GM23248 (cell line): ENCODE results near the gene HCN2. TPM values are rescaled to one million over a fixed set of nuclear protein-coding genes. Genes with fewer than 3 reads are reported as not detected.
A peak's percentile ranks its signal among the peaks of the same experiment; 100 is the strongest.

Experiments
- DNase-seq: peaks from one replicate; pipeline ENCODE4 v3.0.0-alpha.2; 2015
- H2AFZ ChIP-seq: fragments of 200-600 bp; sonication (generic); 2 replicates; pipeline ENCODE4 v1.6.1; 2016; ENCODE audit warnings: antibody characterized with exemption
- H3F3A ChIP-seq: fragments of 200-600 bp; sonication (generic); 2 replicates; pipeline ENCODE4 v1.6.1; 2016; ENCODE audit warnings: mild to moderate bottlenecking, antibody characterized with exemption, mixed run types; ENCODE audit not compliant: insufficient read depth
- H3K27ac ChIP-seq: fragments of 200-600 bp; sonication (generic); 2 replicates; pipeline ENCODE4 v1.5.1; 2016; ENCODE audit warnings: mild to moderate bottlenecking
- H3K27me3 ChIP-seq: fragments of 200-600 bp; sonication (generic); replicated peaks from 2 replicates; pipeline ENCODE4 v1.6.1; 2016; ENCODE audit warnings: mild to moderate bottlenecking; ENCODE audit not compliant: insufficient read depth
- H3K36me3 ChIP-seq: fragments of 200-600 bp; sonication (generic); 2 replicates; pipeline ENCODE4 v1.6.1; 2016; ENCODE audit warnings: low read depth, mild to moderate bottlenecking
- H3K4me1 ChIP-seq: fragments of 200-600 bp; sonication (generic); 2 replicates; pipeline ENCODE4 v1.6.1; 2016; ENCODE audit warnings: mild to moderate bottlenecking; ENCODE audit not compliant: insufficient read depth
- H3K4me2 ChIP-seq: fragments of 200-600 bp; sonication (generic); one replicate; pipeline ENCODE4 v1.6.1; 2016; ENCODE audit warnings: mild to moderate bottlenecking; ENCODE audit not compliant: unreplicated experiment
- H3K4me3 ChIP-seq: fragments of 200-600 bp; sonication (generic); 2 replicates; pipeline ENCODE4 v1.5.1; 2016; ENCODE audit warnings: mild to moderate bottlenecking
- H3K79me2 ChIP-seq: fragments of 200-600 bp; sonication (generic); 2 replicates; pipeline ENCODE4 v1.6.1; 2016; ENCODE audit warnings: mild to moderate bottlenecking; ENCODE audit not compliant: insufficient read depth
- H3K9ac ChIP-seq: fragments of 200-600 bp; sonication (generic); 2 replicates; pipeline ENCODE4 v1.6.1; 2016; ENCODE audit warnings: mild to moderate bottlenecking
- H3K9me2 ChIP-seq: fragments of 200-600 bp; sonication (generic); 2 replicates; pipeline ENCODE4 v1.6.1; 2016; ENCODE audit warnings: mixed run types, mild to moderate bottlenecking, moderate library complexity; ENCODE audit not compliant: insufficient read depth
- H3K9me3 ChIP-seq: fragments of 200-600 bp; sonication (generic); one replicate; pipeline ENCODE4 v1.6.1; 2017; ENCODE audit warnings: low read depth
- H4K20me1 ChIP-seq: fragments of 200-600 bp; sonication (generic); 2 replicates; pipeline ENCODE4 v1.6.0; 2016; ENCODE audit not compliant: insufficient read depth
- EZH2 ChIP-seq: fragments of 200-600 bp; sonication (generic); IDR thresholded peaks from 2 replicates; pipeline ENCODE4 v1.6.1; 2018; ENCODE audit warnings: antibody characterized with exemption, mild to moderate bottlenecking; ENCODE audit not compliant: insufficient read depth, poor library complexity, severe bottlenecking
- EZH2phosphoT487 ChIP-seq: fragments of 200-600 bp; sonication (generic); IDR thresholded peaks from 2 replicates; pipeline ENCODE4 v1.6.1; 2018; ENCODE audit warnings: antibody characterized with exemption, moderate library complexity, mild to moderate bottlenecking, low read depth; ENCODE audit not compliant: insufficient read depth
- WGBS, 2 experiments: methylation state at CpG; one replicate each; pipeline ENCODE4 v1.1.6; 2015 to 2017; ENCODE audit warnings: low lambda C conversion rate in 2 of 2, low coverage in 1 of 2; ENCODE audit errors: missing lambda C conversion rate in 2 of 2; 5-methylcytosine and 5-hydroxymethylcytosine counted together
- in situ Hi-C: fragments of 300-500 bp; cut with MboI; formaldehyde crosslinking; loops from 2 replicates; pipeline ENCODE4 v1.15.0; 2020
- polyA plus RNA-seq: library from polyadenylated mRNA; unstranded; fragments of >200 nt; fragmentation: Nextera tagmentation; extraction: Ambion mirVana; gene quantifications from 2 replicates; pipeline ENCODE4 v1.2.1, GENCODE V29; 2016
- total RNA-seq: library from RNA; depleted of rRNA; stranded (reverse); fragments of >200 nt; shearing (Covaris generic); gene quantifications from 2 replicates; pipeline ENCODE4 v1.2.3, GENCODE V29; 2014

The HCN2 gene
- total and polyA plus RNA-seq, 2 experiments from 2014 or later, result 0.14 to 3.1 TPM

DNA sequence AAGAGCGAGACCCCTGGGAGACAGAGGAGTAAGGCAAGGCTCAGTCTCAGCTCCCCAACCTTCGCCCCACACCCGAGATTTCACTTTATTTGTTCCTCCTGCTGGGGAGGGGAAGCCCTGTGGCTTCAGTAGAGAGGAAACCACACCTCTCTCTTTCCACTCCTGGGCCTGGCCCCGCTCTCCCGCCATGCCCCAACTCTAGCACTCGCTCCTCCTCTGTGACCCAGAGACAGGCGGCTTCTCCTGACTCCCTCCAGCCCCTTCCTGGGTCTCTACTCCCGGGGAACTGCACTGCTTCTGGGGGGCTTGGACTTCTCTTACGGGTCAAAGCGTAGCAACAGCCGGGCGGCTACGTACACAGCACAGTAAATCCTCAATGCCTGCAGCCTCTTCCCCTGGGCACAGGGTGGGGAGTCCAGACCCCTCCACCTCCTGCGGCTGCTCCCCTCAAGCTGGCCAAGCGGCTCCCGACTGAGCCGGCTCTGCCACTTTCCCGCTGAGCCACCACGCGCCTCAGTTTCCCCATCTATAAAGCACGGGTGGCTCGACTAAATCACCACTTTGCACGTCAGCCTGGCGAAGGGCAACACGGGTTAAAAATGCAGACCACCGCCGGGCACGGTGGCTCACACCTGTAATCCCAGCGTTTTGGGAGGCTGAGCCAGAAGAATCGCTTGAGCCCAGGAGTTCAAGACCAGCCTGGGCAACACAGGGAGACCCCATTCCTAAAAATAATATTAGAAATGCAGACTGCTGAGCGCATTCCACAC lies 71.9 kb downstream of the HCN2 start:
- peak overlapping the region; percentile 90 for H3K4me3 ChIP-seq
- peak overlapping the region; percentile 91 for H3K27ac ChIP-seq
- 7 to 9% methylated on average over 31 of the region's 31 CpGs for WGBS, 2 experiments
- H3F3A ChIP-seq, result peaks cover 10% of the 10 kb centered on the region; the same call in 1 of the 2 replicates
- peak overlapping the region; percentile 99 for H3K4me2 ChIP-seq
- H3K9ac ChIP-seq, result peak overlapping the region; percentile 96
- H3K27me3 ChIP-seq, result no peaks in the 10 kb centered on the region
- TF ChIP-seq EZH2 (no peak), EZH2phosphoT487 (no peak)
- H3K79me2 ChIP-seq, result peaks cover 61% of the 10 kb centered on the region
- peak; percentile 68 for DNase-seq
- H3K4me1 ChIP-seq, result peaks cover 25% of the 10 kb centered on the region
- no peak overlapping the region for H2AFZ ChIP-seq
- H3K9me3 ChIP-seq, result no peaks in the 10 kb centered on the region
- in situ Hi-C loops, result no loop called here
- H3K36me3 ChIP-seq, result no peaks in the 10 kb centered on the region
- no peaks in the 10 kb centered on the region for H4K20me1 ChIP-seq
- no peaks in the 10 kb centered on the region for H3K9me2 ChIP-seq

DNA sequence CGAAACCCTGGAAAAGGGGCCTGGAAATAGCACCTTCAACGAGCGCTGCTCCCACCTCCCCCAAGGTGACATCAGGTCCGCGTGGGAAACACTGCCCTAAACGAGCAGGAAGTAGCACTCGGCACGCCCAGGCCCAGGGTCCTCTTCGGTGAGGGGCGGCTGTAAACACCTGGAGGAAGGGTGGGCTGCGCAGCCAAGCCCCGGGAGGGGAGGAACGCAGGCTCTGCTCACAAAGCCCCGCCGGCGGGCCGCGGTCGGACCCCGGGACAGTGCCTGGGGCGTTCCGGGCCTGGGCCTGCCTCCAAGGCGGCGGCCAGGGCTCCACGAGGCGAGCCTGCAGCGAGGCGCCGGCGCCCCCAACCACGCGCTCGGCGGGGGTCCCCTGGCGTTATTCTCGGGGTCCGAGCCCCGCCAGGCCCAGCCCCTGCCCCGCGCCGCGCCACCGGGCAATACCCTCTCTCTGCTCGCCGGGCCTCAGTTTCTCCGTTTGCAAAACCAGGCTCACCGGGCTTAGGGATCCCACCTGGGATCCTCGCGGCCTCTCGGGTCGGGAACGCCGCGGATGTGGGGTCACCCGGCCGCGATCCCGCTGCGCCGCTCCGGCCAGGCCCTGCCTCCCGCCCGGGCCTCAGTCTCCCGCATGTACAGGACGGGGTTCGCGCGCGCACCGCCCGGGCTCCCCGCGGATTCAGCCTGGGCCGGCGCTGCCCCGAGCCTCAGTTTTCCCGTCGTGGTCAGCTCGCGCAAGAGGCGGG lies 72.7 kb downstream of the HCN2 start:
- TF ChIP-seq EZH2phosphoT487 (no peak), EZH2 (no peak)
- H3K9ac ChIP-seq, result peak overlapping the region; percentile 96
- no peaks in the 10 kb centered on the region for H3K9me3 ChIP-seq
- H3K27me3 ChIP-seq, result no peaks in the 10 kb centered on the region
- peak overlapping the region; percentile 99 for H3K4me2 ChIP-seq
- H3K27ac ChIP-seq, result peak overlapping the region; percentile 91
- peaks cover 54% of the 10 kb centered on the region for H3K79me2 ChIP-seq
- no peaks in the 10 kb centered on the region for H4K20me1 ChIP-seq
- peak overlapping the region; percentile 90 for H3K4me3 ChIP-seq
- no peaks in the 10 kb centered on the region for H3K9me2 ChIP-seq
- H2AFZ ChIP-seq, result peak overlapping the region; percentile 43; the same call in 1 of the 2 replicates
- WGBS, 2 experiments, result 1% methylated on average over 31 to 54 of the region's 81 CpGs
- H3K4me1 ChIP-seq, result peaks cover 25% of the 10 kb centered on the region
- DNase-seq, result peak; percentile 76
- H3F3A ChIP-seq, result peaks cover 10% of the 10 kb centered on the region; the same call in 1 of the 2 replicates
- in situ Hi-C loops, result no loop called here
- no peaks in the 10 kb centered on the region for H3K36me3 ChIP-seq

DNA sequence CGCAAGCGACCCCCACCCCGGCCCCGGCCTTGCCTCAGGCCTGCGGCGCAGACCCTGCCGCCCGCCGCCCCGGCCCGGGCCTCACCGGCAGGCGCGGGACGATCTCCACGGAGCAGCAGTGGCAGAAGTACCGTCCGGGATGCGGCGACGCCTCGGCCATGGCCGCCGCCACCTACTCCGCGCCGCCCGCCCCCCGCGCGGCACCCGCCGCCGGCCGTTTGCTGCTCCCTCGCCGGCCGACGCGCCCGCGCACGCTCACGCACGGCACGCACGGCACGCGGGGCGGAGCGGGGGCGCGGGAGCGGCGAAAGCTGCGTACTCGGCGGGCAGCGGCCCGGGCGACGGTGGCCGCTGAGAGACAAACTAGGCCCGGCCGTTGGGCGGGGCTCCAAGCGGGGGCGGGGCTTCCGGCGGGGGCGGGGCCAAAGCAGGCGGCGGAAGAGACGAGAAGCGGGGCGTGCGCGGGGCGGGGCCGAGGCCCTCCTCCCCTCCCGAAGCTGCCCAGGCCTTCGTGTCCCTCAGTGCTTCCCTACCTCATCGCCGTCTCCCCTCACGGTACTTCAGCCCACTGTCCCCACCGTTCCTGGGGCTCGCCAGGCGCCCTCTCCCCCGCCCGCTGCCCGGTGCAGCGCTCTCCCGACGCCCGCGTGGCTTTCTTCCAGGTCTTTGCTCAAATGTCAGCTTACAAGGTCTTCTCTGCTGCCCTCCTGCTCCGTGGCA lies 73.4 kb downstream of the HCN2 start, which contains the start of gene RNF126:
Gene RNF126, minus strand, starts transcription at position 253 of the 720 bp plus-strand sequence. Its CDS starts 93 bp downstream, at position 160.
- TF ChIP-seq EZH2phosphoT487 (no peak), EZH2 (no peak)
- Histone ChIP-seq H2AFZ (peak within 1 kb of the TSS; percentile 82), H3K9ac (peak within 1 kb of the TSS; percentile 96), H3K4me3 (peak within 1 kb of the TSS; percentile 90), H3F3A (peaks cover 10% of the 10 kb centered on the region; the same call in 1 of the 2 replicates), H3K4me2 (peak within 1 kb of the TSS; percentile 99), H3K79me2 (peaks cover 46% of the 10 kb centered on the region), H3K27ac (peak within 1 kb of the TSS; percentile 91), H4K20me1 (no peaks in the 10 kb centered on the region), H3K9me3 (no peaks in the 10 kb centered on the region), H3K36me3 (no peaks in the 10 kb centered on the region), H3K9me2 (no peaks in the 10 kb centered on the region), H3K4me1 (peaks cover 25% of the 10 kb centered on the region), H3K27me3 (no peaks in the 10 kb centered on the region)
- peak; percentile 97 for DNase-seq
- in situ Hi-C loops, result no loop called here
- 1% methylated on average over 56 to 78 of the region's 97 CpGs for WGBS, 2 experiments

DNA sequence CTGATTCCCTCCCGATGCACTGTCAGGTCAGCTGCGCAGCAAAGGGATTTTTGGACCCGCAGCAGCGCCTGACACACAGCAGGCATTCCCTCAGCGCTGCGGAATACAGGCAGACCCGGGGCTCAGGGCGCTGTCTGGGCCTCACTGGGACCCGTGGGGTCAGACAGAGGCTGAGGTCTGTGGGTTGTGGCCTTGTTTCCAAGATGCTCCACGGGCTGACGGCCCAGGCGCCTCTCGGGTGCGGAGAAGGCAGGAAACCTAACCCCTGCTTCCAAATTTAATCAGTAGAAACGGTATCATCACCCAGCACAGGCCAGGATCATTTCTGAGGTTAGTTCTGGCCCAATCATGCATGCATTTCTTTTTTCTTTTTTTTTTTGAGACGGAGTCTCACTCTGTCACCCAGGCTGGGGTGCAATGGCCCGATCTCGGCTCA lies 74.0 kb downstream of the HCN2 start:
- H3F3A ChIP-seq, result peaks cover 10% of the 10 kb centered on the region; the same call in 1 of the 2 replicates
- in situ Hi-C loops, result no loop called here
- no peaks in the 10 kb centered on the region for H4K20me1 ChIP-seq
- H3K9ac ChIP-seq, result peak overlapping the region; percentile 76
- H3K4me3 ChIP-seq, result peak overlapping the region; percentile 66
- peak overlapping the region; percentile 82 for H2AFZ ChIP-seq
- H3K36me3 ChIP-seq, result no peaks in the 10 kb centered on the region
- H3K9me2 ChIP-seq, result no peaks in the 10 kb centered on the region
- DNase-seq, result no peak
- H3K9me3 ChIP-seq, result no peaks in the 10 kb centered on the region
- TF ChIP-seq EZH2phosphoT487 (no peak), EZH2 (no peak)
- peak overlapping the region; percentile 63 for H3K4me2 ChIP-seq
- WGBS, 2 experiments, result 29 to 42% methylated on average over 12 to 18 of the region's 18 CpGs
- peak overlapping the region; percentile 67 for H3K27ac ChIP-seq
- H3K79me2 ChIP-seq, result peaks cover 40% of the 10 kb centered on the region
- H3K27me3 ChIP-seq, result no peaks in the 10 kb centered on the region
- peaks cover 20% of the 10 kb centered on the region for H3K4me1 ChIP-seq
